H1 (cell line): ENCODE results near the gene COX10. TPM values are rescaled to one million over a fixed set of nuclear protein-coding genes. Genes with fewer than 3 reads are reported as not detected.

Experiments used
- CHD7 ChIP-seq: fragments of 300-600 bp; sonication (generic); IDR thresholded peaks from 2 replicates; pipeline ENCODE4 v1.7.1; 2012; ENCODE audit warnings: low read length, moderate library complexity, mild to moderate bottlenecking, inconsistent platforms; ENCODE audit not compliant: insufficient replicate concordance
- RFX5 ChIP-seq: IDR thresholded peaks from 2 replicates; pipeline ENCODE4 v1.6.1; 2011; ENCODE audit warnings: low read depth, low read length, improper control_type of control experiment, borderline replicate concordance
- RXRA ChIP-seq: IDR thresholded peaks from 2 replicates; pipeline ENCODE4 v1.6.1; 2011; ENCODE audit warnings: low read depth, mild to moderate bottlenecking, low read length, moderate library complexity; ENCODE audit not compliant: insufficient read depth
- polyA plus RNA-seq, 7 experiments: library from polyadenylated mRNA; depleted of rRNA in 3 of 7; stranded (reverse) in 5 of 7; unstranded in 2 of 7; fragments of >200 nt in 5 of 7; fragments of 200-250 nt in 2 of 7; gene quantifications; 1 replicate in 5 of 7; 2 replicates in 1 of 7; 4 replicates in 1 of 7; pipeline versions ENCODE4 v1.2.1 to v1.2.3, GENCODE V29; 2011 to 2013; ENCODE audit warnings: missing spikeins in 2 of 7, mixed read lengths in 2 of 7
- total RNA-seq: library from RNA; stranded (reverse); fragmentation: NEBNext Ultra II Directional; extraction: Animal tissue kit (Norgen Biotek cat#: 25700); gene quantifications from 2 replicates; pipeline ENCODE4 v1.2.1, GENCODE V29; 2021
- TF ChIP-seq, protein P1 (sequence below): IDR thresholded peaks from 2 replicates; pipeline ENCODE4 v1.6.1; 2011; ENCODE audit warnings: low read length, improper control_type of control experiment

The COX10 gene
- total and polyA plus RNA-seq, 2 of the 8 experiments (the other 6 are each of a cell fraction or from before 2014, with no cell fraction given): 18.0 to 23.0 TPM

DNA sequence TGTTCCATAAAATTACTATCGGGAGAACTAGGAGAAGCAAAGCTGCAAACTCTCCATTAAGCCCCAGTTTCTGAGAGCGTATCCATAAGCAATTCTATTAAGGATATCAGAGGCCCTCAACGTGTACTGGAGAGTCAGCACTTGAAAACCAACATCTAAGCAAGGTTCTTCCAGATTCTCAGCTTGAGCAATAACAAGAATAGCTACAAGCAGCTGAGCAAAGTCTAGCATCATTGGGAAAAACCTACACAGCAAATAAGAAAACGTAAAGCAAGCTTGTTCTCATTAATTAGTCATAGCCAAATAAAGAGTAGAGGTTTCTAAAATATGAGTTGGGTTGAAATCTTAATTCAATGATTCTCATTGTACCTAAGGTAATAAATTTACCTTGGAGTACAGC lies 26.9 kb upstream of the COX10 start (continued):
- TF ChIP-seq CHD7 (no peak), RFX5 (no peak), RXRA (no peak)
- TF ChIP-seq, protein P1, sequence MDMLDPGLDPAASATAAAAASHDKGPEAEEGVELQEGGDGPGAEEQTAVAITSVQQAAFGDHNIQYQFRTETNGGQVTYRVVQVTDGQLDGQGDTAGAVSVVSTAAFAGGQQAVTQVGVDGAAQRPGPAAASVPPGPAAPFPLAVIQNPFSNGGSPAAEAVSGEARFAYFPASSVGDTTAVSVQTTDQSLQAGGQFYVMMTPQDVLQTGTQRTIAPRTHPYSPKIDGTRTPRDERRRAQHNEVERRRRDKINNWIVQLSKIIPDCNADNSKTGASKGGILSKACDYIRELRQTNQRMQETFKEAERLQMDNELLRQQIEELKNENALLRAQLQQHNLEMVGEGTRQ: no peak
